ENCODE data around the gene CARD19.
"Not testable (repeated sequence)": the region's sequence is repeated elsewhere in the genome, so short reads cannot be mapped to it uniquely, and the experiment has no call there.

The CARD19 gene

GRCh38 chr9:93088656-93089015 lies 7.4 kb upstream of the CARD19 start:
- no peak for DNase-seq (ENCODE audit: low spot score)

GRCh38 chr9:93089024-93089423 lies 7.0 kb upstream of the CARD19 start:
- DNase-seq (ENCODE audit: low spot score), result no peak

- no peak for DNase-seq (ENCODE audit: low spot score)
Observed at GRCh38 chr9:93089481-93089991, 6.5 kb upstream of the CARD19 start.

GRCh38 chr9:93090091-93090655 lies 5.8 kb upstream of the CARD19 start:
- DNase-seq (ENCODE audit: low spot score), result no peak

GRCh38 chr9:93091056-93091452 lies 5.0 kb upstream of the CARD19 start:
- DNase-seq (ENCODE audit: low spot score), result peak; percentile 5

- peak; percentile 98 for DNase-seq (ENCODE audit: low spot score)
Observed at GRCh38 chr9:93091453-93092081, 4.5 kb upstream of the CARD19 start.

GRCh38 chr9:93092251-93092991 lies 3.6 kb upstream of the CARD19 start:
- no peak for DNase-seq (ENCODE audit: low spot score)

GRCh38 chr9:93093127-93093876 lies 2.7 kb upstream of the CARD19 start:
- DNase-seq (ENCODE audit: low spot score), result peak; percentile 18

GRCh38 chr9:93093877-93094657 lies 1.9 kb upstream of the CARD19 start:
- DNase-seq (ENCODE audit: low spot score), result no peak

- DNase-seq (ENCODE audit: low spot score), result no peak
Observed at GRCh38 chr9:93094658-93095204, 1.3 kb upstream of the CARD19 start.

GRCh38 chr9:93095205-93096130 lies 549 bp upstream of the CARD19 start:
- peak; percentile 98 for DNase-seq (ENCODE audit: low spot score)

GRCh38 chr9:93096811-93097382 lies 880 bp downstream of the CARD19 start:
- DNase-seq (ENCODE audit: low spot score), result no peak

GRCh38 chr9:93097511-93098201 lies 1.6 kb downstream of the CARD19 start:
- no peak for DNase-seq (ENCODE audit: low spot score)

- peak; percentile 95 for DNase-seq (ENCODE audit: low spot score)
Observed at GRCh38 chr9:93098236-93098946, 2.4 kb downstream of the CARD19 start.

GRCh38 chr9:93099551-93100275 lies 3.7 kb downstream of the CARD19 start:
- no peak for DNase-seq (ENCODE audit: low spot score)

- no peak for DNase-seq (ENCODE audit: low spot score)
Observed at GRCh38 chr9:93100276-93100636, 4.2 kb downstream of the CARD19 start.

- DNase-seq (ENCODE audit: low spot score), result not testable (repeated sequence)
Observed at GRCh38 chr9:93101086-93101485, 5.1 kb downstream of the CARD19 start.

- no peak for DNase-seq (ENCODE audit: low spot score)
Observed at GRCh38 chr9:93105620-93106019, 9.6 kb downstream of the CARD19 start.

Measured in kidney tubule cell (primary cell).